HG03139 (cell line): ENCODE data around the gene XPNPEP2.
"Not testable (repeated sequence)": the region's sequence is repeated elsewhere in the genome, so short reads cannot be mapped to it uniquely, and the experiment has no call there.

Experiments
- ATAC-seq: cut with Tn5 transposase; IDR thresholded peaks from one replicate; pipeline ENCODE4 v1.9.1; 2021; ENCODE audit not compliant: unreplicated experiment

Gene XPNPEP2

GRCh38 chrX:129719931-129720530, 18.7 kb upstream of the XPNPEP2 start:
- no peak for ATAC-seq

- ATAC-seq, result no peak
Measured at GRCh38 chrX:129720741-129721140, 18.0 kb upstream of the XPNPEP2 start.

- ATAC-seq, result no peak
Measured at GRCh38 chrX:129721414-129721813, 17.4 kb upstream of the XPNPEP2 start.

GRCh38 chrX:129721870-129722269, 16.9 kb upstream of the XPNPEP2 start:
- ATAC-seq, result no peak

- no peak for ATAC-seq
Measured at GRCh38 chrX:129723511-129723910, 15.3 kb upstream of the XPNPEP2 start.

- ATAC-seq, result no peak
Measured at GRCh38 chrX:129724754-129725153, 14.0 kb upstream of the XPNPEP2 start.

GRCh38 chrX:129726307-129727111, 12.3 kb upstream of the XPNPEP2 start:
- ATAC-seq, result no peak

- ATAC-seq, result no peak
Measured at GRCh38 chrX:129728061-129728460, 10.7 kb upstream of the XPNPEP2 start.

- no peak for ATAC-seq
Measured at GRCh38 chrX:129731228-129731627, 7.6 kb upstream of the XPNPEP2 start.

- ATAC-seq, result no peak
Measured at GRCh38 chrX:129732857-129733256, 5.9 kb upstream of the XPNPEP2 start.

- ATAC-seq, result no peak
Measured at GRCh38 chrX:129733335-129733734, 5.4 kb upstream of the XPNPEP2 start.

GRCh38 chrX:129736491-129736890, 2.3 kb upstream of the XPNPEP2 start:
- no peak for ATAC-seq

- ATAC-seq, result no peak
Measured at GRCh38 chrX:129737916-129738315, 863 bp upstream of the XPNPEP2 start.

- no peak for ATAC-seq
Measured at GRCh38 chrX:129739578-129739977, 799 bp downstream of the XPNPEP2 start.

GRCh38 chrX:129741880-129742758, 3.3 kb downstream of the XPNPEP2 start:
- no peak for ATAC-seq

GRCh38 chrX:129742759-129743152, 4.0 kb downstream of the XPNPEP2 start:
- ATAC-seq, result not testable (repeated sequence)

- no peak for ATAC-seq
Measured at GRCh38 chrX:129743821-129744220, 5.0 kb downstream of the XPNPEP2 start.

GRCh38 chrX:129744861-129745321, 6.1 kb downstream of the XPNPEP2 start:
- no peak for ATAC-seq

GRCh38 chrX:129746557-129747470, 8.0 kb downstream of the XPNPEP2 start:
- no peak for ATAC-seq

- ATAC-seq, result no peak
Measured at GRCh38 chrX:129747533-129747932, 8.8 kb downstream of the XPNPEP2 start.
